ENCODE results near the gene GET3. TPM values are rescaled to one million over a fixed set of nuclear protein-coding genes. Genes with fewer than 3 reads are reported as not detected.
A peak's percentile ranks its signal among the peaks of the same experiment; 100 is the strongest.

The GET3 gene
- total and polyA plus RNA-seq, 8 donors: 51.4 to 71.2 (median 58.6) TPM

- intact Hi-C loops (cut with DNase I): no loop called here
- H3K27ac ChIP-seq: peak overlapping the region; percentile 99 to 100
- peaks cover 58 to 64% of the 10 kb centered on the region in 2 donors for H3K4me1 ChIP-seq
- no peaks in the 10 kb centered on the region for H3K27me3 ChIP-seq
- H3K36me3 ChIP-seq: peaks cover 0 to 10% of the 10 kb centered on the region in 2 donors
- TF ChIP-seq CTCF (IDR thresholded peaks at IDR 0.05): no peak
- H3K4me3 ChIP-seq: peak overlapping the region; percentile 92 to 98
- no peaks in the 10 kb centered on the region for H3K9me3 ChIP-seq
- DNase-seq (peak in 1 of 4 donors; percentile 55), ATAC-seq (no peak)
Observed at GRCh38 chr19:12789098-12789903, 52.0 kb downstream of the GET3 start.

DNA sequence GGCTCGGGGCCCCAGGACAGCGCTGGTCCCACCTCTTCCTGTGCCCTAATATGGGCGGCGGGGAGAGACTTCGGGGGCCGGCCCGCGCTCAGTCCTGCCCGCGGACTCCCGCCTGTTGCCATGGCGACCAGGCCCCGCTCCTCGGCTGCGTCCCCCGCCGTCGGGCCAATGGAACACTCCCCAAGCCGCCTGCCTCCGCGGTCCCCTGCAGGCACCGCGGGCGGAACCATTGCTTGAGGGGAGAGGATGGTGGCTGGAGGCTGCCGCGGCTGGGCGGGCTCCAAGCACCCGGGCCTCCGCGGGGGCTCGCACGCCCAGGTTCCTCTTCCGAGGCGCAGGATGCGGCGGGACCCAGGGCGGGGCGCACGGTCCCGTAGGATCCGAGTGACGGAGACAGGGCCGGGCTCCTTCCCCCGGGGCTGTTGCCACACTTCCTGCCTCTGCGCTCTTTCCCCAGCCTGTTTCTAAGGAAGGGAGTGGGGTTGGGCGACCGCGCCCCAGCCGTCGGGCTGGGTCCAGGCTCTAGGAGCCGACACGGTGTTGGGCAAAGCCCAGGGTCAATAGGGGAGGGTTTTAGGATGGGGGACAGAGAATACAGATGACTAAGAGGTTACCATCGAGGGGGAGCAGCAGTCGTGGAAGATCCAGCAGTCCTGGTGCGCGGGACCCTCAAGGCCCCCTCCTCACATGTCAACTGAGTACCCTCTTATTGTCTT lies 52.8 kb downstream of the GET3 start:
- ATAC-seq (peak; percentile 46), DNase-seq (peak; percentile 94 to 100 (median 98))
- no peaks in the 10 kb centered on the region for H3K9me3 ChIP-seq
- H3K4me1 ChIP-seq: peaks cover 54 to 64% of the 10 kb centered on the region in 2 donors
- intact Hi-C loops (cut with DNase I): no loop called here
- H3K4me3 ChIP-seq: peak overlapping the region; percentile 92 to 98
- peaks cover 0 to 10% of the 10 kb centered on the region in 2 donors for H3K36me3 ChIP-seq
- TF ChIP-seq CTCF (IDR thresholded peaks at IDR 0.05): no peak
- no peaks in the 10 kb centered on the region for H3K27me3 ChIP-seq
- peak overlapping the region; percentile 99 to 100 for H3K27ac ChIP-seq

GRCh38 chr19:12790628-12791344 lies 53.5 kb downstream of the GET3 start:
- no peak for TF ChIP-seq CTCF (IDR thresholded peaks at IDR 0.05)
- intact Hi-C loops (cut with DNase I): no loop called here
- H3K27ac ChIP-seq: peak overlapping the region; percentile 99 to 100
- H3K9me3 ChIP-seq: no peaks in the 10 kb centered on the region
- H3K27me3 ChIP-seq: no peaks in the 10 kb centered on the region
- H3K4me3 ChIP-seq: peak overlapping the region; percentile 92 to 98
- ATAC-seq (no peak), DNase-seq (no peak)
- peaks cover 0 to 10% of the 10 kb centered on the region in 2 donors for H3K36me3 ChIP-seq
- H3K4me1 ChIP-seq: peaks cover 49 to 64% of the 10 kb centered on the region in 2 donors

DNA sequence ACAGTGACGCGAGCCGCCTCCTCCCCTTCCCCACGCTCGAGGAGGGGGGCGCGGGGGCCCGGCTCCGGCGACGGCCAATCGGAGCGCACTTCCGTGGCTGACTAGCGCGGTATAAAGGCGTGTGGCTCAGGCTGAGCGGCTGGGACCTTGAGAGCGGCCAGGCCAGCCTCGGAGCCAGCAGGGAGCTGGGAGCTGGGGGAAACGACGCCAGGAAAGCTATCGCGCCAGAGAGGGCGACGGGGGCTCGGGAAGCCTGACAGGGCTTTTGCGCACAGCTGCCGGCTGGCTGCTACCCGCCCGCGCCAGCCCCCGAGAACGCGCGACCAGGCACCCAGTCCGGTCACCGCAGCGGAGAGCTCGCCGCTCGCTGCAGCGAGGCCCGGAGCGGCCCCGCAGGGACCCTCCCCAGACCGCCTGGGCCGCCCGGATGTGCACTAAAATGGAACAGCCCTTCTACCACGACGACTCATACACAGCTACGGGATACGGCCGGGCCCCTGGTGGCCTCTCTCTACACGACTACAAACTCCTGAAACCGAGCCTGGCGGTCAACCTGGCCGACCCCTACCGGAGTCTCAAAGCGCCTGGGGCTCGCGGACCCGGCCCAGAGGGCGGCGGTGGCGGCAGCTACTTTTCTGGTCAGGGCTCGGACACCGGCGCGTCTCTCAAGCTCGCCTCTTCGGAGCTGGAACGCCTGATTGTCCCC lies 54.2 kb downstream of the GET3 start, which contains the start of gene JUNB:
Gene JUNB (plus strand): TSS at position 142 of the 706 bp plus-strand sequence. CDS start 286 bp downstream, at position 428.
- intact Hi-C loops (cut with DNase I): no loop called here
- Histone ChIP-seq H3K4me1 (peaks cover 46 to 64% of the 10 kb centered on the region in 2 donors), H3K36me3 (peaks cover 0 to 10% of the 10 kb centered on the region in 2 donors)

More for the DNA sequence above, 54.2 kb downstream of the GET3 start, which contains the start of gene JUNB:
- DNase-seq: peak; percentile 95 to 98 (median 98)
- Histone ChIP-seq H3K4me3 (peak within 1 kb of the TSS; percentile 92 to 98), H3K27me3 (no peaks in the 10 kb centered on the region), H3K9me3 (no peaks in the 10 kb centered on the region), H3K27ac (peak within 1 kb of the TSS; percentile 99 to 100)
- peak; percentile 52 for ATAC-seq
- TF ChIP-seq CTCF (IDR thresholded peaks at IDR 0.05): no peak
